MM.1S (cell line): Measurements from ENCODE around the gene TTC27.

Experiments
- DNase-seq: peaks from one replicate; pipeline ENCODE4 v3.0.0-alpha.2; 2015
- H2AFZ ChIP-seq: fragments of 300-600 bp; sonication (generic); 2 replicates; pipeline ENCODE4 v1.6.0; 2016; ENCODE audit warnings: antibody characterized with exemption, low read length
- H3F3A ChIP-seq: fragments of 300-600 bp; sonication (generic); 2 replicates; pipeline ENCODE4 v1.6.1; 2016; ENCODE audit warnings: mild to moderate bottlenecking, antibody characterized with exemption, low read length, moderate library complexity, mixed read lengths; ENCODE audit not compliant: insufficient read depth
- H3K27ac ChIP-seq: fragments of 300-600 bp; sonication (generic); 2 replicates; pipeline ENCODE4 v1.5.1; 2016; ENCODE audit warnings: mild to moderate bottlenecking, low read length
- H3K27me3 ChIP-seq: fragments of 300-600 bp; sonication (generic); replicated peaks from 2 replicates; pipeline ENCODE4 v1.6.0; 2016; ENCODE audit warnings: low read length; ENCODE audit not compliant: insufficient read depth
- H3K36me3 ChIP-seq: fragments of 300-600 bp; sonication (generic); replicated peaks from 2 replicates; pipeline ENCODE4 v1.6.1; 2016; ENCODE audit warnings: mild to moderate bottlenecking, low read length, mixed read lengths; ENCODE audit not compliant: insufficient read depth
- H3K4me1 ChIP-seq: fragments of 300-600 bp; sonication (generic); 2 replicates; pipeline ENCODE4 v1.6.1; 2016; ENCODE audit warnings: low read length, mixed read lengths
- H3K4me2 ChIP-seq: fragments of 300-600 bp; sonication (generic); 2 replicates; pipeline ENCODE4 v1.6.0; 2016; ENCODE audit warnings: low read depth, low read length
- H3K4me3 ChIP-seq: fragments of 300-600 bp; sonication (generic); 2 replicates; pipeline ENCODE4 v1.5.1; 2016; ENCODE audit warnings: low read length, mixed read lengths
- H3K79me2 ChIP-seq: fragments of 300-600 bp; sonication (generic); 2 replicates; pipeline ENCODE4 v1.6.1; 2016; ENCODE audit warnings: mixed run types, low read length, mixed read lengths
- H3K9ac ChIP-seq: fragments of 300-600 bp; sonication (generic); 2 replicates; pipeline ENCODE4 v1.6.1; 2016; ENCODE audit warnings: low read length, mixed read lengths
- H3K9me2 ChIP-seq: fragments of 300-600 bp; sonication (generic); replicated peaks from 2 replicates; pipeline ENCODE4 v1.6.1; 2016; ENCODE audit warnings: mild to moderate bottlenecking, low read length, mixed read lengths; ENCODE audit not compliant: insufficient read depth
- H3K9me3 ChIP-seq: fragments of 300-600 bp; sonication (generic); replicated peaks from 2 replicates; pipeline ENCODE4 v1.6.1; 2016; ENCODE audit warnings: mild to moderate bottlenecking, low read length, mixed read lengths; ENCODE audit not compliant: insufficient read depth
- H4K20me1 ChIP-seq: fragments of 300-600 bp; sonication (generic); 2 replicates; pipeline ENCODE4 v1.6.1; 2016; ENCODE audit warnings: mild to moderate bottlenecking, low read length, moderate library complexity, mixed read lengths; ENCODE audit not compliant: insufficient read depth
- EZH2 ChIP-seq: fragments of 300-600 bp; sonication (generic); optimal IDR thresholded peaks from 2 replicates; pipeline ENCODE3; 2017; ENCODE audit warnings: low read depth, mild to moderate bottlenecking, antibody characterized with exemption, low read length, mixed read lengths
- EZH2phosphoT487 ChIP-seq: fragments of 300-600 bp; sonication (generic); IDR thresholded peaks from 2 replicates; pipeline ENCODE4 v1.6.1; 2018; ENCODE audit warnings: antibody characterized with exemption, low read length
- TF ChIP-seq, protein P1 (sequence below): fragments of 300-600 bp; sonication (generic); IDR thresholded peaks from 2 replicates; pipeline ENCODE4 v1.5.1; 2016; ENCODE audit warnings: antibody characterized with exemption, low read length, mixed read lengths

The TTC27 gene

DNA sequence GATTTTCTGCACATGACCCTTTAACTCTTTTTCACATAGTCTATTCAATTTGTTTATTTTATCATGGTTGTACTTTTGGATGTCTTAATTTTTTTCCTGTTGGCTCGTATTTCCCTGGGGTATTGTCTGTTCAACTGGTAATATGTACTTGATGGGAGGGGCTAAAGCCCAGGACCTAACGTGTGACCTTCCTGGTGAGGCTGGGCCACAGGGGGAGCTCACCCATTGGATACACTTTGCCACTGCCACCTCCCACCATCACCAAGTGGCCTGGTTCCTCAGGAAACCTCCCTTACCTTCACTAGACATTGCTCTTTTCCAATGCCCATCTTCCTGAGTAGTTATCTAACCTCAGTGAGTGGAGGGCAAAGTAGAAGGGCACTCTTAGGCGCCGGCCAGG lies 175.0 kb downstream of the TTC27 start:
- Histone ChIP-seq H3K27ac (no peak overlapping the region), H3K9me2 (no peaks in the 10 kb centered on the region), H3K4me1 (no peaks in the 10 kb centered on the region), H2AFZ (no peak overlapping the region), H3F3A (no peaks in the 10 kb centered on the region), H3K4me2 (no peak overlapping the region), H3K36me3 (no peaks in the 10 kb centered on the region), H3K9me3 (no peaks in the 10 kb centered on the region), H3K9ac (no peak overlapping the region), H4K20me1 (no peaks in the 10 kb centered on the region), H3K4me3 (no peak overlapping the region), H3K79me2 (no peaks in the 10 kb centered on the region), H3K27me3 (no peaks in the 10 kb centered on the region)
- DNase-seq, result no peak
- TF ChIP-seq, protein P1, sequence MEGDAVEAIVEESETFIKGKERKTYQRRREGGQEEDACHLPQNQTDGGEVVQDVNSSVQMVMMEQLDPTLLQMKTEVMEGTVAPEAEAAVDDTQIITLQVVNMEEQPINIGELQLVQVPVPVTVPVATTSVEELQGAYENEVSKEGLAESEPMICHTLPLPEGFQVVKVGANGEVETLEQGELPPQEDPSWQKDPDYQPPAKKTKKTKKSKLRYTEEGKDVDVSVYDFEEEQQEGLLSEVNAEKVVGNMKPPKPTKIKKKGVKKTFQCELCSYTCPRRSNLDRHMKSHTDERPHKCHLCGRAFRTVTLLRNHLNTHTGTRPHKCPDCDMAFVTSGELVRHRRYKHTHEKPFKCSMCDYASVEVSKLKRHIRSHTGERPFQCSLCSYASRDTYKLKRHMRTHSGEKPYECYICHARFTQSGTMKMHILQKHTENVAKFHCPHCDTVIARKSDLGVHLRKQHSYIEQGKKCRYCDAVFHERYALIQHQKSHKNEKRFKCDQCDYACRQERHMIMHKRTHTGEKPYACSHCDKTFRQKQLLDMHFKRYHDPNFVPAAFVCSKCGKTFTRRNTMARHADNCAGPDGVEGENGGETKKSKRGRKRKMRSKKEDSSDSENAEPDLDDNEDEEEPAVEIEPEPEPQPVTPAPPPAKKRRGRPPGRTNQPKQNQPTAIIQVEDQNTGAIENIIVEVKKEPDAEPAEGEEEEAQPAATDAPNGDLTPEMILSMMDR, result no peak
- no peak for TF ChIP-seq EZH2phosphoT487
- TF ChIP-seq EZH2, result no peak

DNA sequence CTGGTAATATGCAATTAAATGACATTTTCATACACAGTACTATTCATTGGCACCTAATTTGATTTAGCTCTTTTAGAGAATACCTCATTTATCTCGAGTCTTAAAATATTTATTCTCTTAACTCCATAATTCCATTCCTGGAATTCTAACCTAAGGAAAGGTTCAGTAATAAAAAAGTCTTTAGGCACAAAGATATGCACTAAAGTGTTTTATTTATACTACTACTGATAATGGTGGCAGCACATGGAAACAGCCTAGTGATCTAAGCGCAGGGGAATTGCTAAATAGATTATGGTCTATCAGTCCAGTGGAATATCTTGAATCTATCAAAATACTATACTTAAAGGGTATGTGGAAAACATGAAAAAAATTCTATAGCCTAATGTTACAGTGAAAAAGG lies 176.4 kb downstream of the TTC27 start:
- H3K36me3 ChIP-seq, result no peaks in the 10 kb centered on the region
- H3K4me3 ChIP-seq, result no peak overlapping the region
- H2AFZ ChIP-seq, result no peak overlapping the region
- TF ChIP-seq EZH2 (no peak), EZH2phosphoT487 (no peak)
- TF ChIP-seq, protein P1, result no peak
- H3K79me2 ChIP-seq, result no peaks in the 10 kb centered on the region
- no peak overlapping the region for H3K4me2 ChIP-seq
- H3K27ac ChIP-seq, result no peak overlapping the region
- H3F3A ChIP-seq, result no peaks in the 10 kb centered on the region
- H3K9ac ChIP-seq, result no peak overlapping the region
- no peaks in the 10 kb centered on the region for H3K9me3 ChIP-seq
- no peaks in the 10 kb centered on the region for H3K9me2 ChIP-seq
- DNase-seq, result no peak
- H3K27me3 ChIP-seq, result no peaks in the 10 kb centered on the region
- H3K4me1 ChIP-seq, result no peaks in the 10 kb centered on the region
- H4K20me1 ChIP-seq, result no peaks in the 10 kb centered on the region

DNA sequence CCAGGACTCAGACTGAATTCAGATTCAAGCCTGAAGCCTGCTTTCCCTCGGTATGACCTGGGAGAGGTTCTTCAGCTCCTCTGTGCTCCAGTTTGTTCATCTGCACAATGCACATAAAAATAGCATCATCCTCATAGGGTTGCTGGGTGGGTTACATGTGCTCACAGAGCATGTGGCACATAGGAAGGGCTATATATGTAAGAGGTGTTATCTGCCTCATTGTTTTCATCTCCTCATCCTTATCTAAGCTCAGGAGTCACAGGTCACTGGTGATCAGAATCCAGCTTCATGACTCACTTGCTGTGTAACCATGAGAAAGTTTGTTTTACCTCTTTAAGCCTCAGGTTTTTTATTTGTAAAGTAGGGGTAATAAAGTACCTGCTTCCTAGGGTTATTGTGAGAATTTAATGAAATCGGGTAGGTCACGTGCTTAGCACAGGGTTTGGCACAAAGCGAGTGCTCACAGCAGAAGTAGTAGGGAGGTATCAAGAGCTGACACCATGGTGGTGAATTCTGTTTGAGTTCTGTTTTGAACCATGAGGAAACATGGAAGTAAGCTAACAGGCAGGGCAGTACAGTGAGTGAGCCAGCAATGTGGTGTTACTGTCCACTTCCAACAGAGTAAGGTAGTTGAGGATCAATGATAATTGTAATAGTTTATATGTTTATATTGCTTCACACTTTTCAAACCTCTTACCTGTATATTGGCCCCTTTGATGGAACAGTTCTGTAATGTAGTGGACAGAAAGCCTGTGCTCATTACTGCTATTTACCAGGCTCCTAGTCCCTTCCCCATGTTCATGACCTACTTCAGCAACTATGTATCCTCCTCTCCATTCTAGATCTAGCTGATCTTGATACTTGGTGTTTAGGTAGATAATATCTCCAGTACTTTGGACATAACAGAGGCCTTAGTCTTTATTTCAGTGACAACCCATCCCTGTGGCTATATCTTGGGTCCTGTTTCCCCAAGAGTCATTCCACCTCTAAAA lies 177.6 kb downstream of the TTC27 start:
- no peak overlapping the region for H3K4me2 ChIP-seq
- no peaks in the 10 kb centered on the region for H3K36me3 ChIP-seq
- no peaks in the 10 kb centered on the region for H3F3A ChIP-seq
- no peak overlapping the region for H2AFZ ChIP-seq
- H3K27ac ChIP-seq, result no peak overlapping the region
- H3K4me3 ChIP-seq, result no peak overlapping the region
- H3K9me3 ChIP-seq, result no peaks in the 10 kb centered on the region
- DNase-seq, result no peak
- H3K27me3 ChIP-seq, result no peaks in the 10 kb centered on the region
- H4K20me1 ChIP-seq, result no peaks in the 10 kb centered on the region
- no peaks in the 10 kb centered on the region for H3K79me2 ChIP-seq
- H3K9me2 ChIP-seq, result no peaks in the 10 kb centered on the region
- TF ChIP-seq, protein P1, result no peak
- TF ChIP-seq EZH2phosphoT487 (no peak), EZH2 (no peak)
- H3K4me1 ChIP-seq, result no peaks in the 10 kb centered on the region
- H3K9ac ChIP-seq, result no peak overlapping the region
